ENCODE results near the gene BST2.

- TF ChIP-seq EZH2 (IDR thresholded peaks at IDR 0.05; ENCODE audit: insufficient read depth, low read length) (no peak), CTCF (IDR thresholded peaks at IDR 0.05; ENCODE audit: insufficient read depth, low read depth, low read length) (peak; percentile 50)
Measured at GRCh38 chr19:17441241-17442021, 36.0 kb upstream of the BST2 start.
